ENCODE results near the gene RAB3GAP2. TPM values are rescaled to one million over a fixed set of nuclear protein-coding genes. Genes with fewer than 3 reads are reported as not detected.

The RAB3GAP2 gene
- total RNA-seq, 1 experiment from 2014 or later: 64.3 TPM

- CTCF ChIA-PET: interaction anchor here (1.3 kb wide), 1 partner anchor 8 kb away, joined by 7 read pairs; no protein-coding TSS in a partner anchor
- ATAC-seq (no peak), DNase-seq (ENCODE audit: low spot score) (no peak)
- peak overlapping the region; percentile 18; the same call in 1 of the 2 replicates for H3K27ac Mint-ChIP-seq
- POLR2A ChIA-PET: no interaction called here
- H3K9me3 Mint-ChIP-seq: no peaks in the 10 kb centered on the region
- H3K27me3 Mint-ChIP-seq (ENCODE audit: low read depth): no peaks in the 10 kb centered on the region
- TF ChIP-seq MAX (CRISPR knock-in tag; IDR thresholded peaks at IDR 0.05): no peak
- H3K36me3 Mint-ChIP-seq: 0 out of 2 replicates have a peak, but pooled peaks cover 8% of the 10 kb centered on the region
- H3K4me1 Mint-ChIP-seq: peaks cover 64% of the 10 kb centered on the region
- no peak overlapping the region for H3K4me3 Mint-ChIP-seq
These were observed 45.5 kb downstream of the RAB3GAP2 start for GRCh38 chr1:220226752-220227151.

GRCh38 chr1:220225957-220226356, 46.3 kb downstream of the RAB3GAP2 start:
- Mint-ChIP-seq H3K9me3 (no peaks in the 10 kb centered on the region), H3K27ac (no peak overlapping the region), H3K36me3 (peaks cover 5% of the 10 kb centered on the region; the same call in 1 of the 2 replicates), H3K4me1 (peaks cover 56% of the 10 kb centered on the region), H3K4me3 (no peak overlapping the region), H3K27me3 (ENCODE audit: low read depth) (no peaks in the 10 kb centered on the region)
- ATAC-seq (no peak), DNase-seq (ENCODE audit: low spot score) (no peak)
- ChIA-PET POLR2A (no interaction called here), CTCF (no interaction called here)
- TF ChIP-seq MAX (CRISPR knock-in tag; IDR thresholded peaks at IDR 0.05): no peak
- TF ChIP-seq STAT6 (CRISPR knock-in tag; conservative IDR thresholded peaks at IDR 0.05; ENCODE audit: low read depth): no peak
- TF ChIP-seq SOX15 (CRISPR knock-in tag; IDR thresholded peaks at IDR 0.05): no peak
- no peak for TF ChIP-seq ELF4 (CRISPR knock-in tag; IDR thresholded peaks at IDR 0.05; ENCODE audit: low read depth)
- TF ChIP-seq SP1 (CRISPR knock-in tag; conservative IDR thresholded peaks at IDR 0.05): no peak
- no peak for TF ChIP-seq ZSCAN18 (CRISPR knock-in tag; IDR thresholded peaks at IDR 0.05)
- TF ChIP-seq ZNF425 (CRISPR knock-in tag; conservative IDR thresholded peaks at IDR 0.05): no peak
- TF ChIP-seq TEAD4 (CRISPR knock-in tag; IDR thresholded peaks at IDR 0.05): no peak
- TF ChIP-seq ZNF532 (CRISPR knock-in tag; IDR thresholded peaks at IDR 0.05; ENCODE audit: borderline replicate concordance): no peak
- TF ChIP-seq ZNF219 (CRISPR knock-in tag; IDR thresholded peaks at IDR 0.05; ENCODE audit: borderline replicate concordance): no peak
- no peak for TF ChIP-seq ZNF396 (CRISPR knock-in tag; IDR thresholded peaks at IDR 0.05; ENCODE audit: borderline replicate concordance)
- no peak for TF ChIP-seq ETV6 (CRISPR knock-in tag; IDR thresholded peaks at IDR 0.05)
- no peak for TF ChIP-seq TEAD1 (CRISPR knock-in tag; IDR thresholded peaks at IDR 0.05)
